H1 (cell line): ENCODE data around the gene ZNF23. TPM values are rescaled to one million over a fixed set of nuclear protein-coding genes. Genes with fewer than 3 reads are reported as not detected.

Experiments used
- CTCF ChIA-PET: fragments of 300-600 bp; sonication (Branson Sonifier 250); formaldehyde crosslinking; loops from one replicate; lab custom pipeline; 2021; ENCODE audit not compliant: partially characterized antibody; lab: Charles Lee
- POLR2A ChIA-PET: fragments of 300-600 bp; sonication (Branson Sonifier 250); formaldehyde crosslinking; loops from one replicate; lab custom pipeline; 2021; ENCODE audit warnings: inconsistent platforms; ENCODE audit not compliant: partially characterized antibody; lab: Charles Lee
- DNase-seq, 2 experiments: peaks; one replicate each; pipeline versions ENCODE4 v3.0.0 to v3.0.0-alpha.2; 2010 to 2022; ENCODE audit warnings: low spot score in 2 of 2, low read depth in 1 of 2, mixed read lengths in 1 of 2
- FAIRE-seq: peaks from 2 replicates; lab custom pipeline; 2011; peaks lifted over from hg19 to GRCh38; lab: Jason Lieb, UNC
- H2AFZ ChIP-seq: 2 replicates; pipeline ENCODE4 v1.8.1; 2012; ENCODE audit warnings: low read length, inconsistent platforms
- H2AK5ac ChIP-seq: 2 replicates; pipeline ENCODE4 v1.6.1; 2013; ENCODE audit warnings: low read depth, low read length
- H2BK120ac ChIP-seq: replicated peaks from 2 replicates; pipeline ENCODE3; 2013; ENCODE audit warnings: low read depth, low read length, inconsistent platforms
- H2BK12ac ChIP-seq: 2 replicates; pipeline ENCODE4 v1.6.1; 2013; ENCODE audit warnings: low read depth, low read length
- H2BK15ac ChIP-seq: 2 replicates; pipeline ENCODE4 v1.6.1; 2013; ENCODE audit warnings: low read length
- H2BK20ac ChIP-seq: 2 replicates; pipeline ENCODE4 v1.6.1; 2013; ENCODE audit warnings: low read length
- H2BK5ac ChIP-seq: 2 replicates; pipeline ENCODE4 v1.6.1; 2013; ENCODE audit warnings: low read depth, low read length
- H3K14ac ChIP-seq: 2 replicates; pipeline ENCODE4 v1.6.1; 2013; ENCODE audit warnings: inconsistent platforms; ENCODE audit not compliant: insufficient read length
- H3K18ac ChIP-seq: 2 replicates; pipeline ENCODE4 v1.6.1; 2013; ENCODE audit warnings: low read length; ENCODE audit errors: extremely low read depth
- H3K23ac ChIP-seq: 2 replicates; pipeline ENCODE4 v1.6.1; 2013; ENCODE audit warnings: inconsistent platforms; ENCODE audit not compliant: insufficient read length
- H3K23me2 ChIP-seq: 2 replicates; pipeline ENCODE4 v1.6.1; 2013; ENCODE audit warnings: low read depth, low read length
- H3K27ac ChIP-seq: 2 replicates; pipeline ENCODE4 v1.6.1; 2011; ENCODE audit warnings: low read depth, low read length, inconsistent platforms
- H3K27me3 ChIP-seq, 4 experiments: replicated peaks in 1 of 4; 1 replicate in 1 of 4; 2 replicates in 3 of 4; pipeline versions ENCODE4 v1.6.1 to v1.8.1; 2011 to 2013; ENCODE audit warnings: low read length in 3 of 4, mild to moderate bottlenecking in 3 of 4, inconsistent platforms in 2 of 4, mixed read lengths in 2 of 4, moderate library complexity in 1 of 4; ENCODE audit not compliant: control insufficient read depth in 3 of 4, insufficient read depth in 3 of 4; ENCODE audit errors: extremely low read depth in 1 of 4
- H3K36me3 ChIP-seq, 4 experiments: 2 replicates each; pipeline versions ENCODE4 v1.6.1 to v1.8.1; 2011 to 2013; ENCODE audit warnings: mild to moderate bottlenecking in 4 of 4, low read length in 3 of 4, moderate library complexity in 2 of 4, control low read depth in 1 of 4, inconsistent platforms in 1 of 4; ENCODE audit not compliant: insufficient read depth in 4 of 4, control insufficient read depth in 2 of 4
- H3K4ac ChIP-seq: replicated peaks from 2 replicates; pipeline ENCODE3; 2013; ENCODE audit warnings: low read length, low read depth, mixed read lengths, inconsistent platforms; ENCODE audit not compliant: insufficient read length
- H3K4me1 ChIP-seq, 4 experiments: replicated peaks in 1 of 4; 1 replicate in 1 of 4; 2 replicates in 3 of 4; pipeline versions ENCODE4 v1.6.1 to v1.8.1; 2011 to 2013; ENCODE audit warnings: low read length in 3 of 4, inconsistent platforms in 2 of 4, mixed read lengths in 1 of 4; ENCODE audit not compliant: insufficient read depth in 4 of 4, control insufficient read depth in 3 of 4
- H3K4me2 ChIP-seq, 2 experiments: 2 replicates each; pipeline versions ENCODE4 v1.6.1 to v1.8.1; 2011 to 2013; ENCODE audit warnings: low read depth in 2 of 2, low read length in 2 of 2, control low read depth in 1 of 2, inconsistent platforms in 1 of 2, mild to moderate bottlenecking in 1 of 2; ENCODE audit not compliant: insufficient read depth in 1 of 2
- H3K4me3 ChIP-seq, 4 experiments: fragments of 200-600, 300-600 bp in 1 of 4; sonication (generic), shearing (Covaris generic), sonication (Bioruptor Twin) in 1 of 4; 2 replicates each; pipeline versions ENCODE4 v1.5.1 to v1.8.1; 2011 to 2016; ENCODE audit warnings: low read length in 4 of 4, low read depth in 3 of 4, control low read depth in 2 of 4, inconsistent platforms in 2 of 4, mild to moderate bottlenecking in 2 of 4, mixed read lengths in 1 of 4, moderate library complexity in 1 of 4; ENCODE audit not compliant: insufficient read depth in 2 of 4; ENCODE audit errors: extremely low read depth in 1 of 4
- H3K56ac ChIP-seq: replicated peaks from 2 replicates; pipeline ENCODE3; 2013; ENCODE audit warnings: low read depth, mild to moderate bottlenecking, mixed read lengths, low read length, inconsistent platforms; ENCODE audit not compliant: insufficient read length
- H3K79me1 ChIP-seq: 2 replicates; pipeline ENCODE4 v1.6.1; 2013; ENCODE audit warnings: low read depth, low read length, control low read depth
- H3K79me2 ChIP-seq, 2 experiments: 2 replicates each; pipeline versions ENCODE4 v1.6.1 to v1.8.1; 2012 to 2013; ENCODE audit warnings: low read length in 2 of 2, mild to moderate bottlenecking in 2 of 2, inconsistent platforms in 1 of 2; ENCODE audit not compliant: insufficient read depth in 2 of 2, control insufficient read depth in 1 of 2
- H3K9ac ChIP-seq, 4 experiments: replicated peaks in 1 of 4; 1 replicate in 1 of 4; 2 replicates in 3 of 4; pipeline versions ENCODE4 v1.6.1 to v1.8.1; 2011 to 2013; ENCODE audit warnings: low read depth in 3 of 4, low read length in 3 of 4, control low read depth in 2 of 4, mild to moderate bottlenecking in 2 of 4, moderate library complexity in 2 of 4, inconsistent platforms in 1 of 4; ENCODE audit errors: extremely low read depth in 1 of 4
- H3K9me3 ChIP-seq, 2 experiments: 2 replicates each; pipeline versions ENCODE4 v1.6.1 to v1.8.1; 2012 to 2013; ENCODE audit warnings: mild to moderate bottlenecking in 2 of 2, moderate library complexity in 2 of 2, control low read depth in 1 of 2, inconsistent platforms in 1 of 2, low read depth in 1 of 2, low read length in 1 of 2, mixed read lengths in 1 of 2; ENCODE audit not compliant: insufficient read depth in 2 of 2
- H4K20me1 ChIP-seq, 2 experiments: replicated peaks in 1 of 2; 2 replicates each; pipeline versions ENCODE3 to v1.8.1; 2011 to 2013; ENCODE audit warnings: inconsistent platforms in 2 of 2, low read length in 2 of 2, mild to moderate bottlenecking in 1 of 2; ENCODE audit not compliant: insufficient read depth in 2 of 2, control insufficient read depth in 1 of 2
- H4K5ac ChIP-seq: 2 replicates; pipeline ENCODE4 v1.6.1; 2013; ENCODE audit warnings: low read length, low read depth, mixed read lengths, inconsistent platforms; ENCODE audit not compliant: insufficient read length
- H4K8ac ChIP-seq: 2 replicates; pipeline ENCODE4 v1.8.0; 2013; ENCODE audit warnings: mild to moderate bottlenecking, moderate library complexity, low read length, inconsistent platforms; ENCODE audit not compliant: insufficient read depth; ENCODE audit errors: extremely low read depth
- H4K91ac ChIP-seq: replicated peaks from 2 replicates; pipeline ENCODE3; 2013; ENCODE audit warnings: low read length, mixed read lengths, inconsistent platforms; ENCODE audit not compliant: insufficient read length
- CBX8 ChIP-seq: fragments of 300-800, 300-1000 bp; sonication (generic); IDR thresholded peaks from 2 replicates; pipeline ENCODE4 v1.7.1; 2016; ENCODE audit warnings: low read depth, low read length, borderline replicate concordance
- CTCF ChIP-seq, 3 experiments: IDR thresholded peaks; 1 replicate in 2 of 3; 2 replicates in 1 of 3; pipeline versions ENCODE4 v1.5.1 to v1.6.1; 2011; ENCODE audit warnings: low read length in 3 of 3, mild to moderate bottlenecking in 3 of 3, inconsistent platforms in 2 of 3, low read depth in 1 of 3, moderate library complexity in 1 of 3; ENCODE audit not compliant: insufficient read depth in 1 of 3; ENCODE audit errors: control extremely low read depth in 1 of 3
- HDAC2 ChIP-seq, 2 experiments: fragments of 300-600 bp in 1 of 2; sonication (generic) in 1 of 2; IDR thresholded peaks; 2 replicates each; pipeline ENCODE4 v1.6.1; 2011 to 2012; ENCODE audit warnings: low read depth in 2 of 2, low read length in 2 of 2, mild to moderate bottlenecking in 2 of 2, moderate library complexity in 2 of 2, borderline replicate concordance in 1 of 2, inconsistent platforms in 1 of 2
- KDM1A ChIP-seq: fragments of 200-600, 300-600 bp; sonication (generic); IDR thresholded peaks from 2 replicates; pipeline ENCODE4 v1.7.1; 2016; ENCODE audit warnings: mild to moderate bottlenecking, low read length, borderline replicate concordance
- POLR2AphosphoS5 ChIP-seq: IDR thresholded peaks from 2 replicates; pipeline ENCODE4 v1.6.1; 2011; ENCODE audit warnings: low read depth, low read length
- RAD21 ChIP-seq, 2 experiments: IDR thresholded peaks in 1 of 2; conservative IDR thresholded peaks in 1 of 2; 2 replicates each; pipeline ENCODE4 v1.6.1; 2011; ENCODE audit warnings: low read depth in 2 of 2, low read length in 2 of 2, improper control_type of control experiment in 1 of 2, inconsistent platforms in 1 of 2, mild to moderate bottlenecking in 1 of 2, moderate library complexity in 1 of 2
- RXRA ChIP-seq: IDR thresholded peaks from 2 replicates; pipeline ENCODE4 v1.6.1; 2011; ENCODE audit warnings: low read depth, mild to moderate bottlenecking, low read length, moderate library complexity; ENCODE audit not compliant: insufficient read depth
- YY1 ChIP-seq: IDR thresholded peaks from 2 replicates; pipeline ENCODE4 v1.6.1; 2011; ENCODE audit warnings: low read depth, mild to moderate bottlenecking, low read length
- WGBS, 2 experiments: shearing (Covaris generic) in 1 of 2; methylation state at CpG; one replicate each; pipeline versions ENCODE4 v1.1.6 to v1.1.7; 2013 to 2015; ENCODE audit warnings: low lambda C conversion rate in 2 of 2, mixed read lengths in 2 of 2, inconsistent platforms in 1 of 2, low coverage in 1 of 2, missing lambda C conversion rate in 1 of 2; ENCODE audit not compliant: insufficient replicate concordance in 2 of 2, insufficient coverage in 1 of 2, insufficient read length in 1 of 2; ENCODE audit errors: extremely low coverage in 1 of 2, missing lambda C conversion rate in 1 of 2; 5-methylcytosine and 5-hydroxymethylcytosine counted together
- polyA plus RNA-seq, 7 experiments: library from polyadenylated mRNA; depleted of rRNA in 3 of 7; stranded (reverse) in 5 of 7; unstranded in 2 of 7; fragments of >200 nt in 5 of 7; fragments of 200-250 nt in 2 of 7; gene quantifications; 1 replicate in 5 of 7; 2 replicates in 1 of 7; 4 replicates in 1 of 7; pipeline versions ENCODE4 v1.2.1 to v1.2.3, GENCODE V29; 2011 to 2013; ENCODE audit warnings: missing spikeins in 2 of 7, mixed read lengths in 2 of 7
- total RNA-seq: library from RNA; stranded (reverse); fragmentation: NEBNext Ultra II Directional; extraction: Animal tissue kit (Norgen Biotek cat#: 25700); gene quantifications from 2 replicates; pipeline ENCODE4 v1.2.1, GENCODE V29; 2021

ZNF23 gene
- total and polyA plus RNA-seq, 2 of the 8 experiments (the other 6 are each of a cell fraction or from before 2014, with no cell fraction given), result 2.4 to 10.2 TPM

- H4K20me1 ChIP-seq, result peaks cover 0 to 3% of the 10 kb centered on the region in 2 experiments
- H2AK5ac ChIP-seq, result no peak overlapping the region
- no peak overlapping the region for H3K27ac ChIP-seq
- H3K36me3 ChIP-seq, result no peaks in the 10 kb centered on the region
- no peak overlapping the region for H3K14ac ChIP-seq
- H3K4me2 ChIP-seq, result no peak overlapping the region
- 64% methylated on average over 4 of the region's 4 CpGs; no CpG with 5 or more reads in 1 of the 2 experiments for WGBS, 2 experiments
- H3K79me2 ChIP-seq, result no peaks in the 10 kb centered on the region
- H3K4me1 ChIP-seq, result peaks cover 0 to 4% (median 2%) of the 10 kb centered on the region in 4 experiments; a peak in 4 of 7 replicates
- DNase-seq, result peak in 1 of 2 experiments; percentile 77
- no peak overlapping the region for H2BK12ac ChIP-seq
- no peak overlapping the region for H3K9ac ChIP-seq
- no peak overlapping the region for H2AFZ ChIP-seq
- no peak overlapping the region for H4K8ac ChIP-seq
- 0 out of 2 replicates have a peak overlapping the region, but pooled peaks have one; percentile 27 for H2BK20ac ChIP-seq
- no peak overlapping the region for H3K56ac ChIP-seq
- peaks cover 2% of the 10 kb centered on the region; the same call in 1 of the 2 replicates for H3K79me1 ChIP-seq
- H3K9me3 ChIP-seq, result no peaks in the 10 kb centered on the region
- no peak overlapping the region for H3K18ac ChIP-seq
- POLR2A ChIA-PET, result interaction anchor here (0.7 kb wide), 1 partner anchor 9 kb away, joined by 3 read pairs; no protein-coding TSS in a partner anchor
- no peak overlapping the region for H3K4ac ChIP-seq
- H4K5ac ChIP-seq, result no peak overlapping the region
- FAIRE-seq, result peak; percentile 92
- peaks cover 5% of the 10 kb centered on the region; the same call in 1 of the 2 replicates for H3K23me2 ChIP-seq
- CTCF ChIA-PET, result interaction anchor here (0.6 to 7.8 kb wide), 23 partner anchors 10 to 754 kb away, joined by 3 to 99 read pairs (median 4); partner anchors contain the start of gene ZNF19
- H4K91ac ChIP-seq, result no peak overlapping the region
- peaks cover 0 to 13% (median 5%) of the 10 kb centered on the region in 4 experiments; a peak in 4 of 7 replicates for H3K27me3 ChIP-seq
- H2BK15ac ChIP-seq, result no peak overlapping the region
- H3K4me3 ChIP-seq, result no peak overlapping the region
- H3K23ac ChIP-seq, result no peak overlapping the region
- TF ChIP-seq HDAC2 (IDR thresholded peaks at IDR 0.05; ENCODE audit: borderline replicate concordance in 1 of 2, low read depth in 2 of 2, low read length in 2 of 2) (peak in 1 of 2 experiments; percentile 60; a peak in 1 of 4 replicates), RAD21 (IDR thresholded peaks at IDR 0.05 in 1 of 2, conservative IDR thresholded peaks at IDR 0.05 in 1 of 2; ENCODE audit: low read depth in 2 of 2, low read length in 2 of 2) (peak; percentile 78 to 81), CTCF (IDR thresholded peaks at IDR 0.05; ENCODE audit: control extremely low read depth in 1 of 3, insufficient read depth in 1 of 3, low read depth in 1 of 3, low read length in 3 of 3) (peak; percentile 75 to 84 (median 82)), RXRA (no peak), YY1 (peak; percentile 54; the same call in 1 of the 2 replicates), POLR2AphosphoS5 (no peak), KDM1A (peak; percentile 83; the same call in 1 of the 2 replicates), CBX8 (no peak)
- H2BK5ac ChIP-seq, result no peak overlapping the region
- H2BK120ac ChIP-seq, result no peak overlapping the region
These were observed 40.1 kb downstream of the ZNF23 start for GRCh38 chr16:71421911-71422310.
